Measurements from ENCODE around the gene CDKN2B-AS1.

CDKN2B-AS1 gene

DNA sequence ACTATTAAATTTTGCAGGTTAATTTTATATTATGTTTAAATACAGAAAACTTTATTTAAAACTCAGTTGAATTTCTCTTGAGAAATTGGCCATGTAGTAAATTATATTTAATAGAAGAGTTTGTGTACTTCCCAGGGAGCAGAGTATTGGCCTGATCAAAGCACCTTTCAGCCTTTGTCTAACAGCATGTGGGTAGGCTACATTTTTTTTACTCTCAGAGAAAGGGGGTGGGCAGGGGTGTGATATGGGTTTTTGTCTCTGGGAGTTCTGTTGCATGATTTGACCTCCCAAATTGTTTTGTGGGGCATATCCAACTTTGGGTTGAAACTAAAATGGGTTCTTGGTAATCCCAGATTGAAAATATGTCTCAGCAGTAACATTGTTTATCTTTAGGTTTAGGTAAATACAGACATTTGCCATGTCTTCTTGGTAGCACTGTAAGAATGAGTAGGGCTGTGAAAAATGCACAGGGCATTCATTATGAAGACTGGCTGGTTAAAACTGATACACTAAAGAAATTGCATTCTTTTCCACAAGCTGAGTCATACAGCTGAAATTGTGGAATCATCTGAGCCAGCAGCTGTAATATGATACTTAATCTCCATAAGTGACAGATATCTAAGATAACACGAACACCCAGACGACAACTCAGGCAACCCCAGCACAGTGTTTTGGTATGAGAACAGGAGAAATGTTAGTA, 89.9 kb downstream of the CDKN2B-AS1 start:
- no peak for DNase-seq (ENCODE audit: low spot score)

DNA sequence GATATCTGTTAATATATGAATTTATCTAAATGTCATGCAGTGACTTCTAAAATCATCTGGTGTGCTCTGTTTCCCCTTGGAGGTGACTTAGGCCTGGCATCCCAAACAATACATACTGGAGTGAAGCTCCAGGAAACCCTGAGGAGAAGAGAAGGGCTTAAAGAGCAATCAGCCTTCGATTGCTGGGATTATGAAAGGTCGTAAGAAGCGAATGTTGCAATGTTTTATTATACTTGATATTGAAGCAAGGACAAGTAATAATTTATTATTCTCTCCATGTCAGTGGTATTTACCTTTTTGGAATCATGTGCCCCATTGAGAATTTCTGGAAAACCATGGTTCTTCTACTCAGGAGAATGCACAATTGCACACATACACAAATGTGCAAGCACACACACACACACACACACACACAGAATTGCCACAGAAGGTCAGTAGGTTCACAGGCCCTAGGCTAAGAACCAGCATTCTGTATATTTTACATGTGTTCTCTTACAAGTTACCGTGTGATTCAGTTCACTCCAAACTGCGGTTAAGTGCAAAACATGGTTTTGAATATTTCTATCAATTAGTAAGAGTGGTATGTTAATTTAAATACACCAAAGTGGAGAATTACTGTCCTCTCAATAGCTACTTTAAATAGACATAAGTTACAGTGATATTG, 93.6 kb downstream of the CDKN2B-AS1 start:
- no peak for DNase-seq (ENCODE audit: low spot score)

DNA sequence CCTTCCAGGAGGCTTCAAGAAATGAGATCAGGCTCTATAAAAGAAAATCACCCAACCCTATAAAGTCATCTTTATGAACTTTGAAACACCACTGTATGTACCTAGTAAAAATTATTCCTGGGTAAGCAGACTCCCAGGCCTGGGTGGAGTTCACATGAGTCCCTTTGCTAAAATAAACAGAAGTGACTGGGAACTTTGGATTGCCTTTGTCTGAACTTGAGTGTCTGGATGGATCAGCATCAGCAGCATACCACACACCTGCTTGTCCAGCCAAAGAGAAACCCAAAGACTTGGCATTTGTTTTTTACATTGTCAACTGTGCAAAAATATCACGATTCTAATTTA, 94.1 kb downstream of the CDKN2B-AS1 start:
- DNase-seq (ENCODE audit: low spot score) = no peak

DNA sequence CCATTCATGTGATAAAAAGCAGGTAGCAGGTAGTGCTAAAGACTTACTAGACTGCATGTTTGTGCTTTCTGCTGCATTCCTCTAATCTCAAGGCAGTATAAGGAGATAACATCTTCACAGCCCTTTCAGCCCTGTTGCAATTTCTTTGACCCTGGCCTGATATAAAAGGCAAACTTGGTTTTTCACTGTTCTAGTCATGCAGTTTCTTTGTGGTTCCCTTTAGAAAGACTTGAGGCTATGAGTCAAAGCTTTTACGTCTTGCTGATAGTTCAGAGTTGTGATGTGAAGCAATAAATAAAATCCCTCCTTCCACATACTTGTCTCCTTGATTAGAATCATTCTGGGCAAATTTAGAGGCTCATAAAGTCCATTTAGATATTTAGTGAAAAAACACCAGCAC, 103.1 kb downstream of the CDKN2B-AS1 start:
- no peak for DNase-seq (ENCODE audit: low spot score)

DNA sequence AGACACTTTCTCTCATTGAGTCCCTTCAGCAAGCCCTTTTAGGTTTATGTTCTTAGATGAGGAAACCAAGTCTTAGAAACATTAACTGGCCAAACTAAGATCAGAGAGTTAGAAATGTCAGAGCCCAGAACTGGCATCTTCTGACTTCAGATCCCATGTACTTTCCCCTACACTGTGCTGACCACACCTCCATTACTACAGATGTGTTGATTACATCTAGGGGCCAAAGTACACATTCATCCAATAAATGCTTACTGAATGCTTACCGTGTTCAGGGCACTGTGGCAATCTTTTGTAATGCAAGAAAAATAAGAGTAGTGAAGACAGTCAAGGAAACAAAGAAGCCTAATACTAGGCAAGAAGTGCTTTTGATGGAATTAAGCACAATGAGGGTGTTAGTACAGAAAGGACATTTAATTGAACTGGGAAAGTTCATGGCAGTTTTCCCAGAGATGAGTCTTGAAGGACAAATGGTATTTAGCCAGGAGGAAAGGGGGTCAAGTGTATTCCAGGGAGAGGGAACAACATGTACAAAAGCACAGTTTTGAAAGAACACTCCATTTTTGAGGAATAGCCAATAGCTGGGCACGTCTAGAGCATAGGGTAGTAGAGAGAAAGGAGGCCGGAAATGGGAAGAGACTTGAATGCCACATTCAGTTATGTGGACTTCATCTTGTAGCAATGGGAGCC, 104.2 kb downstream of the CDKN2B-AS1 start:
- DNase-seq (ENCODE audit: low spot score) = no peak

DNA sequence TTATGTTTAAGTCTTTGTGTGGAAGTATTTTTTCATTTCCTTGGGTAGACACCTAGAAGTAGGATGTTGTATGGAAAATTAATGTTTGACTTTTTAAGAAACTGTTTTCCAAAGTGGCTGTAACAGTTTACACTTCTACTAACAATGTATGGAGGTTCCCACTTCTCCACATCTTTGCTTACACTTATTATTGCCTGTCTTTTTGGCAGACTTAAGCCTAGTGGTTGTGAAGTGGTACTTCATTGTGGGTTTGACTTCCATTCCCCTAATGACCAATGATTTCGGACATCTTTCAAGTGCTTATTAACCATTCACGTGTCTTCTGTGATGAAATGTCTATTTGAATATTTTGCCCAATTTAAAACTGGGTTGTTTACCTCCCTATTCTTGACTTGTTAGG, 106.0 kb downstream of the CDKN2B-AS1 start:
- DNase-seq (ENCODE audit: low spot score) = no peak

DNA sequence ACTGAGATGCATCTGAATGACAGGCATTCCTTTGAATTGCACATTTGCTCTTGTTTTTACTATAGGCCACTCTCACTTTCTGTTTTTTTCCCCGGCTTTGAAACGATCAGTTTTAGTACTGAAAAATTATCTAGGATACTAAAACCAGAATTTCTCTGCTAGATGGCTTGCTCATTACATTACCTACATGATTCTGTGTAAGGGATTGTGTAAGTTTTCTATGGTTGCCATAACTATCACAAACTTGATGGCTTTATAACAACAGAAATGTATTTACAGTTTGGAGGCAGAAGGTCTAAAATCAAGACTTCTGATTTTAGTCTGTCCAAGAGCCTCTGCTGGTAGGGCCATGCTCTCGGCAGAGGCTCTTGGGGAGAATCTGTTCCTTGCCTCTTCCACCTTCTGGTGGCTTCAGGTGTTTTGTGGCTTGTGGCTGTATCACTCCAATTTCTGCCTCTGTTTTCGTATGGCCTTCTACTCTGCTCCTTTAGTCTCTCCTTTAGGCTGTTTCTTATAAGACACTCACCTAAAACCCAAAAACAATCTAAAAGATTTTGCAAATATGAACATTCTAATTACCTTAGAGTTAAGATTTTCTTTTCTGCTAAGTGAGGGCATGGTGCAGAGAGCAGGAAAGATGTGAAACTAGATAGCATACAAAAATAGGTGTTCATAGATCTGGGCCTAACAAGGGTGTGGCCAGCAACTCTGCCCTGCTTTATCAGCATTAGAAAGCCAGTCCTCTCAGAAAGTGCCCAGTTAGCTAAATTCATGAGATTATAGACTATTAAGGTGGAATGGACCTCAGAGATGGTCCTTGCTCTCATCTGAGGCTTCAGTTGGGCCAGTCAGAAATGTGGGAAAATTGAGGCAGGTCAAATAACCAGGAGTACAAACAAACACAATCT, 107.8 kb downstream of the CDKN2B-AS1 start:
- DNase-seq (ENCODE audit: low spot score) = no peak

DNA sequence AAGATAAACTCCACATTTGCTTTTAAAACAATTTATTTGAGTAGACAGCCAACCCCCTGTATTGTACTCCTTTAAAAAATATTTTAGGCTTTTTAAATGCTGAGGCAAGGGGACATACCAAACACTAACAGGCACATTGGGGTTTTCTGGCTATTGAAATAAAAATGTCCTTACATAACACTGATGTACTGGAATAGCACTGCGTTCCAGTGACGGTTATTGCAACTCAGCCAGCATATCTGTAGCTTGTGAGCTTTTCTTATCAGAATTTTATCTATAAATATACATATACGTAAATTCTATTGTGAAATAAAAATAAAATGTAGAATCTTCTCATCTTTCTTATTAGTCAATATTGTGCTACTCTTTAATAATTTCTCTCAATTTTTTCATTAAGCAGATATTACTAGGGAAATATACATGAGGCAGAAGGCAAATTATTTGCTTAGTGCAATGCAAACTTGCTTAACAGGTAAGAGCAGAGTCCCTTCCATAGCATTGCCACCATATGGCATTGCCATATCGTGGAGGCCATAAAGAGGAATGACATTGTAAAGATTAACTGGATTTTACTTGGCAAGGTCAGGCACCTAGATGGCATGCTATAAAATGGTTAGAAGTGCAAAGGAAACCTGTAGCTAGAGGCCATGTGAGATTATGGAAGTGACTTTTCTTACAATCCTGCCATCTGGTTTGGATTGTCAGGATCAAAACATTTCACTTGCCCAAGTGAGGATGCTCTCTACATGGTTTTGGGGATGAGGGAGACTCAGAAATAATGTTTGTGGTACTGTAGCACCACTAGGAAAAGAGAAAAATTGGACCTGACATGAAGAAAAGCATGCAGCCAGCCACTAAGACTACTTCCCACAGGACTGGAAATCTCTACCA, 109.3 kb downstream of the CDKN2B-AS1 start:
- DNase-seq (ENCODE audit: low spot score) = no peak

DNA sequence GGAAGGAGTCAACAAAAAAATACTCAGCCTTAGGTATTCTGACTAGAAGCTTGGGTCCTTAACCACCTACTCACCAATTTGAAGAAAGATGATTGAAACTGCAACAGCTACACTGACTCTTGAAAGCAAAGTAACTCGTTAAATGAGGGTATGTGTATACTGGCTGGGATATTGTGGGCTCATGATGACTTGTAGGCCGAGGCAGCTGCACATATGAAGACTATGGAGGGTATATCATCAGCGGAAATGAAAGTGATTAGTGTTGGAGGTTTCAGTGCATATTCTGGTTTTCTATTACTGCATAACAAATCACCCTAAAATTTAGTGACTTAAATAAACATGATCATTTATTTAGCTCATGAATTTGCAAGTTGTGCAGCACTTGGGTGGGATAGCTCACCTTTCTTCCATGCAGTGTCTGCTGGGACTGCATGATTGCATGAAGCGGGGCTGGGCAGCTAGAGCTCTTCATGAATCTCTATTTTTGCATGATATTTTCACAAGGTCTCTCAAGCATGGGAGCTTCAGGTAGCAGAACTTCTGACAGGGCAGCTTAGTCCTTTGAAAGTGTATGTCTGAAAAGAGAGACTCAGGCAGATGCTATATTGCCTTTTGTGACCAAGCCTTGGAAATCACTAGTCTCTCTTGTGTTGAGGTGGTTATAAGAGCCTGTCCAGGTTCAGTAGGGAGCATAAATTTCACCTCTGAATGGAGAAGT, 110.6 kb downstream of the CDKN2B-AS1 start:
- no peak for DNase-seq (ENCODE audit: low spot score)

DNA sequence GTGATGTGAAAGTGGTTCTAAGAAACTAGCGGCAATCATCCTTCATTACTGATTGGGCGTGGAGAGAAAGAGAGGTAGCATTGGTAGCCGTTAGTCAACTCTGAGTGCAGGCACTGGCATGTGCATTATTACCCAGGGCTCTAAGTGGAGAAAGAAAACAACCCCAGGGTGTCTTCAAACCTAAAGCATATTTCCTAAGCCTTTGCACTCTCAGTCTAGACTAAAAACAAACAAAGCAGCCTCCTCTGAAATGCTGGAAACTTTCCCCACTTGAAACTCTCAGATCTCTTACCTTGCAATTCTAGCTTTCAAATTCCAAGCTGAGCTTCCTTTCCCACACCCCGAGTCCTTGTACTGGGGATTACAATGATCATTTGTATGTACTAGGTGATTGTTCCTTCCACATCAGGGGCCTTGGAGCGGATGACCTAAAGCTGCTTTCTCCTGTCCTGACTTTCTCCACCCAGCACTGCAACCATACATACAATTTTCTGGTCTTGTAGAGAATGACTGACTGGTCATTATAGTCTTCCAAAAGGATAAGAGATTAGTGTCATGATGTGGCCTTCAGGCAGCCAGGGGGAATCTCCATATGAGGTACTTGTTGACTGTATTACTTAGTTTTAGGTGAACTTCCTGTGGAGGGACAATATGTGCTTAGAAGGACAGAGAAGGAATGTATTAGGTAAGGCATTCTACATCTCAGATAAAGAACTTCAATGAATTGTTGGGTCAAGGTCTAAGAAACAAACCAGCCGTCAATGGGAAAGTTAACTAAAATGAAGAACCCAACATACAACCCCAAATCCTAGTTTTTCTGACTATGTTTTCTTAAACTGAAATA, 112.8 kb downstream of the CDKN2B-AS1 start:
- DNase-seq (ENCODE audit: low spot score) = no peak

DNA sequence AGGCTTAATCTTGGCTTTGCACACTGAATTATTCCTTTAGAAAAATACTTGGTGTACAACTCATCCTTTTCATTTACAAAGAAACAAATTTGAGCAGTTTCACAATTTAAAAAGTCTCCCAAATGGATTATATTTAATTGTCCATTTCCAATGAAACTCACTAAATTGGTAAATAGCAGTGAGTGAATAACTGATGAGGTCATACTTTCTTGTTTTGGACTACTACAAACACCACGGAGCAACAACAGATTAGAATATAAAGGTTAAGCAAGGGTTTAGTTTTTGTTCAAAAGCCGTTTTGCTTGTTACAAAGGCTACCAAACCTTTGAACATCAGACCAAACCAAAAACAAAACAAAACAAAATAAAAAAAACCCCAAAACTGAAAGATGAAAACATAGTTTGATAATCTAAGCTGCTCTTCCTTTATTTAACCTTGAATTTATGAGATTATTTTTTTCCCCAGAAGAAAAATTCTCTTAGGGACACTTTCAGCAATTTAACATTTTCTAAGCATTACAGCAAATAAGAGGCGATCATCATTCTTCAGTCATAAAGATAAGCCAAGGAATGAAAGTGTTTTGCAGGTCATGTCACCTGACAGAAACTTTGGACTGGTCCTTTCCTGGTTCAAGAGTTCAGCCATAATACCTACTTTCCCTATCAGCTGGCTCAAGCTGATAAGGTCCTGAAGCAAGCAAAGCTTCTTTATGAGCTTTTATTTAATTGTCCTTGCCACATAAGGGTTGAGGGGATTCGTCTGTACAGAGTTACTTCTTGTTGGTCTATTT, 114.2 kb downstream of the CDKN2B-AS1 start:
- DNase-seq (ENCODE audit: low spot score) = no peak

DNA sequence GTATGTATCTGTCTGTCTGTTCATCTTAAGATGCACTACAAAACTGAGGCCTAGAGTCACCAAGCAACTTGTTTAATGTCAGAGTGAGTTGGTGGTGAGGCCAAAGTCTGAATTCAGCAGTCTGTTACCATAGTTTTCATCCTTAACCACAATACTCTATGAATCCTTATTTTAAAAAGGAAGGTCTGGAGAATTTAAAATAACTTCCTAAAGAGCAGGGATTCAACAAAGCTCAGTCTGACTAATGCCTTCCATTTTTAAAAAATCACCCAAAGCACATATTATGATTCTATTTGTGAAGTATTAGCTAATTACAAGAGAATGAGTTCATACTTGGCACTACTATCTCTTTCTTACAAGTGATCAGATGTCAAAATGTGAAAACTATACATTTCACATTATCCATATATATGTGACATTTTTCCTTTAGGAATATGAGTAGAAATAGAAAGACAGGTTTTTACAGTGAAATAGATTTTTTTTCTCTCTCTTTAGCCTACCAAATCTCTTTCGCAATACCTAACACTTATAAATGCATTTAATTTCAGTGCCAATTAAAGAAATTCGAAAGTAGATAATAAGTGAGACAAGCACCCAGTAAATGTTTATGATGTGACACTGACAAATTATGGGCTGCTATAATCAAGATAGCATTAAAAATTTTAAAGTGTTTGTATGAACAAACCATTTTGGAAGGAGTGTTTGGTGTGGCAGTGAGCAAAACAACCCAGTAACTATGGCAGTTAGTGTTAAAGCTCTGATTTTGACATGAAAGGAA, 116.8 kb downstream of the CDKN2B-AS1 start:
- no peak for DNase-seq (ENCODE audit: low spot score)

DNA sequence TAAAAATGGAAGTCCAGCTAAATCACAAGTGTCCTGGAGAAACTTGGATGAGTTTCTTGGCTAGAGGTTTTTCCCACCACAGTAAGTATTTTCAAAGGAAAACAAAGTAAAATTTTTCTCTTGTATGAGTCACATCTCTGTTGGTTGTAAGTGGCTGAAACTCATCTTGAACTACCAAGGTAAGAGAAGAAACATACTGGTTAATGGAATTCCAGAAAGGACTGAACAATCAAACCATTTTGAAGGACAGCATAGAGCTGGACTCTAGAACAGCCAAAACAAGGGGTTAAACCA, 117.3 kb downstream of the CDKN2B-AS1 start:
- no peak for DNase-seq (ENCODE audit: low spot score)

DNA sequence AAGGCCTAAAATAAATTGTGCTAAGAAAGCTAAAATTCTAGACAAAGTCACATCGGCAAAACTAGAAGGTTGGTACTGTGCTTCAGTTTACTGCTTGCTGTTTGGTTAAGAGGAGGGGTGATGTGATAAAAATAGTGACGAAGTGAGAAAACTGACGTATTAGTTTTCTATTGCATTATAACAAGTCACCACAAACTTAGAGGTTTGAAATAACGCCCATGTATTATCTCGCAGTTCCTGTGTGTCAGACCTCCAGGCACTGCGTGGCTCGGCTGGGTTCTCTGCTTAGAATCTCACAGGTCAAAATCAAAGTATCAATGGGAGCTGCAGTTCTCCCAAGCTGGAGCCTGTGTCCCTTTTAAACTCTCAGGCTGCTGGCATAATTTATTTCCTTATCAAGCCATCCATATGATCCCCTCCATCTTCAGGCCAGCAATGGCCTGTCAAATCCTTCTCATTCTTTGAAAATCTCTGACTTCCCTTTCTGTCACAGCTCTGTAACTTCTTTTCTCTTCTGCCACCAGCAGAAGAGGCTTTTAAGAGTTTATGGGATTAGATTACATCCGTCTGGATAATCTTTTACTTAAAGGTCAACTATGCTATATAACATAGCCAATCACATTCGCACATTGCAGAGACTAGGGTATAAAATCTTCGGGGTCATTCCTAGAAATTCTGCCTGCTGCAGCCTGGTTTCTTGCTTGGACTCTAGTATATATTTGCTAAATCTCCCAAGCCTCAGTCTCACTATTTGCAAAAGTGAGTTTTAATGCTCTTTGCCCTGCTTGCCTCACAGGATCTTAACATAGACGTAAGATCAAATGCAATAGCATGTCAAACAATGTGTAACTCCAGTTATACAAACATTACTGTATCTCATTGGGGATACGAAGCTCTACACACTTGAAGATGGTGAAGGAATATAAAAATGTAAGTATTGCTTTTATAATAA, 118.6 kb downstream of the CDKN2B-AS1 start:
- DNase-seq (ENCODE audit: low spot score) = no peak

DNA sequence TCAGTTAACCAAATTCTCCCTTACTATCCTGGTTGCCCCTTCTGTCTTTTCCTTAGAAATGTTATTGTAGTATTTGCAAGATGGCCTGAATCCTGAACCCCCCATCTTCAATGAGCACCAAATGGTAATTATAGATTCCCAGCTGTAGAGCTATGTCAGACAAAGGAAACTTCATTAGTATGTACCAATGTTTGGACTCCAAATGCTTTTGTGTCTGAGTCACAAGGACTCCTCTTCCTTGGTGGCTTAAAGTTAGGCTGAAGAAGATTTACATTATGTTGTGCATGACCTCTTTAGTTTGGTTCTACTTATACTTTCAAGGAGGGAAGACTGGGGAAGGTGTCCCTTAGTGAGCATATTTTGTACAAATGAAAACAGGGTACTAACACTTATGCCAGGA, 120.4 kb downstream of the CDKN2B-AS1 start:
- no peak for DNase-seq (ENCODE audit: low spot score)

DNA sequence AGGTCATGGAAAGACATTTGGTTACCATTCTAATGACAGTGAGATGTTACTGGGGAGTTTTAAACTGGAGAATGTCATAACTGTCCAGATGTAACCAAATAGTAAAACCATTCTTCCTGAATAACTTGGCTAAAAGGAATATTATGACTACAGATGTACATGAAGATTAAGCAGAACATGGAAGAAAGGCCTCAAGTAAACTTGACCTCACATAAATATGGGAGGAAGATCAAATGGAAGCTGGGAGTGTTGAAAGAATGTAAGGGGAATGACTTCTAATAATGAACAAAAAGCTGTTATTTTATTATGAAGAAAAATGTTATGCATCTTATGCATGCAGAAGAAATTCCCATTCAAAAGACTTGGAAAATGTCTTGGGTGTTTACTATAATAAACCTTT, 122.2 kb downstream of the CDKN2B-AS1 start:
- DNase-seq (ENCODE audit: low spot score) = no peak

All from left forelimb (tissue), 1 donor.